ENCODE data around the gene RAB3IL1. TPM values are rescaled to one million over a fixed set of nuclear protein-coding genes. Genes with fewer than 3 reads are reported as not detected.

Gene RAB3IL1
- polyA plus RNA-seq, 4 donors: 18.8 to 28.5 (median 23.5) TPM

DNA sequence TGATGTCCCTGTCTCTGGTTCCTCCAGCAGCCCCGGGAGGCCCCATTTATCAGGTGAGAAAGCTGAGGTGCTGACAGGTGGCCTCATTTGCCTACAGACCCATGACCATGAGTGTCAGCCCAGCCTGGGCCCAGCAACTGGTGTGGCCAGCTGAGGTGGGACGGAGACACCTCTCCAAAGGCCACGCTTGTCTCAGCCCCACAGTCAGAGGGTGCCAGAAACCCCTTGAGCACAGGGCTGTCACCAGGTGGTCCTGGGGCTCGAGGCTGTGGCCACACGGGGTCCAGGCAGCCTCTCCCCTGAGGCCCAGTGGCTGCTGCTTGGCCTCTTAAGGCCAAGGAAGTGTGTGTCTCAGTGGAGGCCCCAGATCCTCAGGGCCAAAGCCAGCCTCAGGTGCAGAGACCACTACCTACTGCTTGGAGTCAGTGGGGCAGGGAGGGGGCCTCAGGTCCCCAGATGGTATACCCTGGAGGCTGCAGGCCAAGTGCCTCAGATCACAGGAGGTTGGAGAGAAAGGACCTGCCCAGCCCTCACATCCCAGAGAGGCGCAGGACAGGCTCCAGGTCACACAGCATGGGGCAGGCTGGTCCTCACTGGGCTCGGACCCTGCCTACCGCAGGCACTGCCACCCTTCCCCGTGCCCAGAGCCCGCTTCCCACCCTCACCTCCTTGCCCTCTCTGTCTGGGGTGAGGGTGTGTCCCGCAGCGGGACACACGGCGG, 11.4 kb downstream of the RAB3IL1 start:
- DNase-seq (ENCODE audit: low read depth in 4 of 4, low spot score in 2 of 4): no peak

DNA sequence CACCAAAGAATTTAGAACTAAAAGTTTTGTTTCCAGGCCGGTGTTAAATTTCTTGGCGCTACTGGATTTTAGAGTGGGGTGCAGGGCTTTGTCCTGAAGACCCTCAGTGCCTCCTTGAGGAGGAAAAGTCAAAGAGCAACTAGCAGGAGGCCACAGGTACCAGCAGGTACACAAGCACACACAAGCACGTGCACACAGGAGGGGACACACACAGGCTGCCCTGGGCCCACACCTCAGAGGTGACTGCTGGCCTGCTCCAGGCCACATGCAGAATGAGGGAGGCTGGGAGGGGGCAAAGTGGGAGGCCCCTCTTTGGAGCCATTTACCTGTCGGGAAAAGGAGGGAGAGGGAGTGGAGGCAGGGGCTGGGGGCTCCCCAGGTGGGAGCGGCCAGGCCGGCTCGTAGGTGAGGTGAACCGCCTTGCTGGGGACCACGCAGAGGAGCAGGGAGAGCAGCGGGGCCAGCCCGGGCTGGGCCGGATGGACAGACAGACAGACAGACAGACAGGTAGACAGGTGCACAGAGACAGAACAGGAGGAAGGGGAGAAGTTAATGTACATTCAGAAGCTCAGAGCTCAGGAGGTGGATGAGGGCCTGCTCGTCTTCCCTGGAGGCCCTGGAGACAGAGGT, 12.2 kb downstream of the RAB3IL1 start:
- no peak for DNase-seq (ENCODE audit: low read depth in 4 of 4, low spot score in 2 of 4)

DNA sequence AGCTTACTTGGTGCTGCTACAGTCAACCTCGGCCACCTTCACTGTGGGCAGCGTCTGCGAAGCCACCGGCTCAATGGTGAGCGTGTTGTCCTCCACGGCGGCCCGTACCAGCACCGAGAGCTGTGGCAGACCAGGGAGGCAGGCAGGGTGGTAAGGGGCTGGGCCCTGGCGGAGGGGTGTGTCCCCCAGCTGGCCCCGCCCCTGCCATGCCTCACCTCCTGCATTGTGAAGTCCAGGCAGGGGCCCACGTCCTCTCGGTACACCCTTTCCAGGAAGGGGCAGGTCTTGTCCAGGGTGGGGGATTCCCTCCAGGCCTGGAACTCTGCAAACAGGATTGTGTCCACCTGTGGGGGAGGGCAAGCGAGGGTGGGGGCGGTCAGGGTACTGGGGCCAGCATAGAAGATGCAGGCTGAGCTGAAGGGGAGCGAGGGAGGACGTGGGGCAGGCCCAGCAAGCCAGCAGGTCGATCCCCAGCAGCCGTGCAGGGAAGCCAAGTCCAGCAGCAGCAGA, 12.8 kb downstream of the RAB3IL1 start:
- no peak for DNase-seq (ENCODE audit: low read depth in 4 of 4, low spot score in 2 of 4)

DNA sequence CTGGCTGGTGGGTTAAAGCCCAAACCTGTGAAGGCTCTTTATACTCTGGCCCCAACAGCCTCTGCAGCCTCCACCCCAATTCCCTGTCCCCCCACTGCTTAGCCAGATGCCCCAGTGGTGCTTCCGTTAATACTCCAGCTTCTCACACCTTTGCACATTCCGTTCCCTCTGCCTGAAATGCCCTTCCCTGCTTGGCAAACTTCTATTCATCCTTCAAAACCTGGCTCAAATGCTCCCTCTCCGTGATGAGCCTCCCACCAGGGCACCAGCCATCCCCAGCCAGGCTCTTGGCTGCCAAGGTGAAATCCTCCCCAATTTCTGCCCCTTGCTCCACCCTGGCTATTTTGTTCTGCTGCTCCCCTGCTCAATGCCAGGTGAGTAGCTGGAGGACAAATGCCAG, 13.5 kb downstream of the RAB3IL1 start:
- no peak for DNase-seq (ENCODE audit: low read depth in 4 of 4, low spot score in 2 of 4)

DNA sequence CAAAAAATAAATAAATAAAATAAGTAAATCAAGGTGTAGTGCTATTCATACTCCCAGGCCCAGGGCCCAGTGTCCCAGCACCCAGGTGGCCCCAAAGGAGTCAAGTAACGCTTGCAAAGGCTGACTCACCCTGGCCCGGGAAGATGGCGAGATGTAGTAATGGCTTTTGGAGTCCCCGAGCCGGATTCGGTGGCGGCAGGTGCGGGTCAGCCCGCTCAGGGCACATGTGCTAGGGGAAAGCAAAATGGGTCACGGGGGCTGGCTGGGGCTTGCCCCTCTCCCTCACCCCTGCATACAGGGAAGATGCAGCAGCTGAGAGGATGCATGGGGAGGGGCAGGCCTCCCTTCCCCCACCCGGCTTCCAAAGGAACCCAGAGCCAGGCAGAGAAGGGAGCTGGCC, 15.1 kb downstream of the RAB3IL1 start:
- DNase-seq (ENCODE audit: low read depth in 4 of 4, low spot score in 2 of 4): no peak

DNA sequence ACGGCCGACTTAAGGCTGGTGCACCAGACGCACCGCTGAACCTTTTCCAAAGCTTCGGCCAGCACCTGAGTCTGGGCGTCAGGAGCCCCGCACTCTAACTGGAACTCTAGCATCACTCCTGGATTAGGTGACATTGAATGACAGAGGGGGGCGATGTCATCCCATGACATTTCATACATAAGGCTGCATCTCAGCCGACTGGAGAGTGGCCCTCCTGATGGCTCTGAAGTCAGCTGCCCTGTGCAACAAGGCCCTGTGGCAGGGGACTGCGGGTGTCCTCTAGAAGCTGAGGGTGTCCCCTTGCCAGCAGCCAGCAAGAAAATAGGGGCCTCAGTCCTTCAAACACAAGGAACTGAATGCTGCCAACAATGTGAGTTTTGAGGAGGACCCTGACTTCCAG, 16.0 kb downstream of the RAB3IL1 start:
- no peak for DNase-seq (ENCODE audit: low read depth in 4 of 4, low spot score in 2 of 4)

DNA sequence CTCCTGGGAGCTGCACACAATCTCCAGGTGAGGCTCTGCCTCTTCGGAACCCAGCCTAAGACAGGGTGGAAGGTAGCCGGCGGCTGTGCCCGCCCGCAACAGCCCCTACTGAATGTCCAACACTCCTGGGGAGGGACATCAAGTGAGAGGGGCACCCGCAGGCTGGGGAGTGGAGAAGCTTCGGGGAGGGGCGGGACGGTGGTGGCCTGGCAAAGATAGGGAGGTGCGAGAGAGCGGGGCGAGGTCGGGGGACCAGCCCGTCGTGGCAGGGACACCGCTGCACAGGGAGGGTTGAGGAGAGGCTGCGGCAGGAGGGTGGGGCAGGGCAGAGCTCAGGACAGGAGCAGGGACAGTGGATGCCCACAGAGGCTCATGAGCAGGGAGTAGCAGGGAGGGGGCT, 17.1 kb downstream of the RAB3IL1 start:
- no peak for DNase-seq (ENCODE audit: low read depth in 4 of 4, low spot score in 2 of 4)

DNA sequence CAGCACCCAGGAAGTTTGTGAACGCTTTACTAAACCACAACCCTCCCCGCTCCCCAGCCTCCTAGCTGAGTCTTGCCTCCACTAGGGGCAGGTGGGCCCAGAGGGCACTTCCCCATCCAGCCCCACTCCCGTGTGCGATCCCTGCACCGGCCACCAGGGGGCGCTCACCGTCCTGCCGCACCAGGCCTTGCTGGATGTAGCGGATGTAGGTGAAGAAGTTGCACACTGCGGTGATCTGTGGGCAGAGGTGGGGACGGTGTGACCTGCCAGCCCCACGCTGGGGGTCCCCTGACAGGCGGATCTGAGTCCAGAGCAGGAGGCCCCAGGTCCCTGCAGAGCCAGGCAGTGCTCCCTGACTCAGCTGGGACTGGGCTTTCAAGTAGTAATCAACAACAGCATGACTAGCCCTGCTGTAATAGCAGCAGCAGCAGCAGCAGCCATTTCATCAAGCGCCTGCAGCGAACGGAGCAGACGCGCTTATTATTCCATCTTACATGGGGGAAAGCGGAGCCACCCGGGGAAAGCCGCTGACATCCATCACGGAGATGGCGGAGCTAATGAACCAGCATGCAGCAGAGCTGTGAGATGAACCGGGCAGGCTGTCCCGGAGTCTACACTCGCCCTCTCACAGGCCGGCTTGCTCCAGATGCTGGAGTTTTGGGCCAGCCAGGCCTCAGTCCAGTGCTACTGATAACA, 18.1 kb downstream of the RAB3IL1 start:
- DNase-seq (ENCODE audit: low read depth in 4 of 4, low spot score in 2 of 4): no peak

DNA sequence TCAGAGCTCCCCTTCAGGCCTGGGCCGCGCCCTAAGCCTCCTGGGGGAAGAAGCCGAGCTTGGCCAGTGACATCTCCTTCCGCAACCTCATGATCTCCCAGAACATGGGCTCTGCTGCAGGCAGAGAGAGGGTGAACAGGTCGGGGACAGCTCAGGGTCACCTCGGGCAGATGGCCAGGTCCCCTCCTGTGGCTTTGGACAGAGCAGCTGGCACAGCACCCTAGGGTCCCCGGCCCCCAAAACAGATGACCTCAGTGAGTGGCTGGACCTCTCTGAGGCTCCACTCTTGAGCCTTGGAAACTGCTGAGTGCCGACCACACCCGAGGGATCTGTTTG, 19.2 kb downstream of the RAB3IL1 start:
- DNase-seq (ENCODE audit: low read depth in 4 of 4, low spot score in 2 of 4): no peak

DNA sequence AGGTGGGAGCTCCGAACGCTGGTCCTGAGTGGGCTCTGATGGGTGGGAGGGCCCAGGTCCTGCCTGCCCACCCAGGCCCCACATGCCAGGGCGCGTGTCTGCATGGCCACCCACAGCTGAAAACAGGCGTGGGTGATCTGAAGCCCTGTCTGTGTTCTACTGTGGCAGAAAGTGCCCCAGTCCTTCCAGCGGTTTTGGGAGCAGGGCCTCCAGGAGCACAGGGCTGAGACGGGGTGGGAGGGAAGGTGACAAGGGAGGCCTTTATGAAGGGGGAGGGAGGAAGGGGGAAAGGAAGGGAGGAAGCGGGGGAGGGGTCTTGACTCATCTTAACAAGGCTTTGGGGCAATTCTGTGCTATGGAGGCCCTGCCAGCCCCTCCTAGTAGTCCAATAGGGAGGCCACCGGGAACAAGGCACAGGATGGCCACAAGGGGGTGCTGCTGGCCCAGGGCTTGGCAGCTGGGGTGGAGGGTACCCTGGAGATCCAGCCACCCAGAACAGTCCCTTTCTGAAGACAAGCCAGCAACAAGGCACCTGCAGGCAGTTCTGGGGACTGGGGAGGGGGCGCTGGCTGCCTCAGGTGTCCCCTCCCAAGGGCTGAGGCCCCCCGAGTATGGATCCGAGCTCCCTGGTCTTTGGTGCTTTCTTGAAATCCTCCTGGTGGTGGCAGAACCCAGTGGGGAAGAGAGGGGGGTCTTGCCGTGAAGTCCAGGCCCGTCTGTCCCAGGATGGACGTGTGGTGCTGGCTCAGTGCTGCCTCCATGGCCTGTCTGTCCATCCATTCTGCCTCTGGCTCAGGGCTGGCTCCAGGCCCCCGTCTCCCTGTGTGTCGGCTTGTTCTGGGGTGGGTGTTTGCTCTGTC, 19.7 kb downstream of the RAB3IL1 start:
- no peak for DNase-seq (ENCODE audit: low read depth in 4 of 4, low spot score in 2 of 4)

DNA sequence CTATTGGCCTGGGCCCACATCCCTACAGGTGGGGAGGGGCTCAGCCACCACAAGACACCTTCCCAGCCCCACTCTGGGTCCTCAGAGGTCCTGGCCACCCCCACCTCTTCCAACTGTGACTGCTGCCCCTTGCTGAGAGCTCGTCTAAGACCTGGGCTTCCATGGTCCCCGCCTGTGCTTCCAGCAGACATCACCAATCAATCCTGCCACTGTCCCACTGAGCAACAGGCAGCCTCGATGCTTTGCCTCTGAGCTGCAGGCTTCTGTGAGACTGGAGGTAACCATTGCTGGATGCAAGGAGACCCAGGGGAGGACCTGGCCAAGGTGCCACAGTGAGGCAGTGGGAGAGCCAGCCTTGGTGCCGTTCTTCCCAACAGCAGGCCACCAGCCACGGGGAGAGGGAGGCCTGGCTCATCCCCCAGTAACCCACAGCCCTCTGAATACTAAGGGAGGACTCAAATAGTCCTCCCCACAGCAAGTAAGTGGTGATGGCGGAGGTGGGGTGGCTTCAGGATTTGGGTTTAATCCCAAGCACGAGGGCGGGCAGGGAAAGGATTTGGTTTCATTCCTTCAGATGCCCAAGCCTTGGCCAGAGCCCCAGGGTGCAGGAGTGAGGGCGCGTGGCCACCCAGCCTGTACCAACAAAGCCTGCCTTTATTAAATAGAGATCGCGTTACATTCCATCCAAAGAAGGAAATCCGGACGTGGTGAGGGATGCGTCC, 20.5 kb downstream of the RAB3IL1 start:
- DNase-seq (ENCODE audit: low read depth in 4 of 4, low spot score in 2 of 4): no peak

DNA sequence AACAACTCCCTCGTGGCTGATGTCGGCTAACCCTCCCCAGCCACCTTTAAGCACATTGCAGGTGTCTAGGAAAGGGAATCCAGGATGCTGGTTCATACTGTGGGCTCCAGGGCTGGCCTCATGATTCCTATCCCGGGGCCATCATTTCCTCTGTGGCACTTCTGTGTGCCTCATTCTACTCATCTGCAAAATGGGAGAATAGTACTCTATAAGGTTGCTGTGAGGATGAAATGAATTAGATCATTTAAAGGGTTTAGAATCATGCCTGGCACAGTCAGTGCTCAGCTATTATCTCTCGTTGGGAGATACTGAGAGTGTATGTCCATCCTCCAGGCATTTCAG, 21.7 kb downstream of the RAB3IL1 start:
- no peak for DNase-seq (ENCODE audit: low read depth in 4 of 4, low spot score in 2 of 4)

DNA sequence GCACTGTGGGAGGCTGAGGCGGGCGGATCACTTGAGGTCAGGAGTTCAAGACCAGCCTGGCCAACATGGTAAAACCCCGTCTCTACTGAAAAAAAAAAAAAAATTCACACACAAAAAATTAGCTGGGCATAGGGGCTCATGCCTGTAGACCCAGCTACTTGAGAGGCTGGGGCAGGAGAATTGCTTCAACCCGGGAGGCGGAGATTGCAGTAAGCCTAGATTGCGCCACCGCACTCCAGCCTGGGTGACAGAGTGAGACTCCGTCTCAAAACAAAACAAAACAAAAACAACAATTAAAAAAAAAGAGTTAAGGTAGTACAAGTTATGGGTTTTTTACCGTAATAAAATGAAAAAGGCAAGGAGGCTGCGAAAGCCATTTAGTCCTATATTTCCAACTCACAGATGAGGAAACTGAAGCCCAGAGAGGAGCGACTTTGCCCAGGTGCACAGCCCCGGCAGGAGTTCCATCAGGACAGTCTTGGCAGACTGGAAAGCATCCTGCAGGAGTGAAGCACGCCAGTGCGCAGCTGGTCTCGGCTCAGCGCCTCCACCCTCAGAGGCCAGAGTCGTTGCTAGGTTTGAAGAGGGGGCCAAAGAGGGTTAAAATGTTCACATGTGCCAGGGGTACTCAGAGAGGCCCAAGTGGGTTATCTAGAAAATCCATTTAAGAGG, 22.2 kb downstream of the RAB3IL1 start:
- DNase-seq (ENCODE audit: low read depth in 4 of 4, low spot score in 2 of 4): no peak

DNA sequence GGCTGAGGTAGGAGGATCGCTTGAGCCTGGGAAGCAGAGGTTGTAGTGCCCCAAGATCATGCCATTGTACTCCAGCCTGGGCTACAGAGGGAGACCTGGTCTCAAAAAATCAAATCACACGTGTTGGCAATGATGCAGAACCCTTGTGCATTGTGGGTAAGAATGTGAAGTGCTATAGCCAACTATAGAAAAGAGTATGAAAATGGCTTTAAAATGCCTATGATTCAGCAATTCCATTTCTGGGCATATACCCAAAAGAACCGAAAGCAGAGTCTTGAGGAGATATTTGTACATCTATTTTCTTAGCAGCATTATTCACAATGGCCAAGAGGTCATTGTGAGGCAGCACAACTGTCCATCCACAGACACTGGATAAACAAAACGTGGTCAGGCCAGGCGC, 23.4 kb downstream of the RAB3IL1 start:
- DNase-seq (ENCODE audit: low read depth in 4 of 4, low spot score in 2 of 4): no peak

DNA sequence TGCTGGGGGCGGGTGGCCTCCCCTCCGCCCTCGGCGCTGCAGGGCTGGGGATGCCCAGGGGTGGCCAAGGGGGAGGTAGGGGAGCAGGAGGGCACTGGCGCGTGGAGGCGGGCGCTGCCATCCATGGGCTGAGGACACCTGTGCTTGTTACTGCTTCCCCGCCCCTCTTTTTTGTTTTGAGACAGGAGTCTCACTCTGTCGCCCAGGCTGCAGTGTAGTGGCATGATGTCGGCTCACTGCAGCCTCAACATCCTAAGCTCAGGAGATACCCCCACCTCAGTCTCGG, 25.3 kb downstream of the RAB3IL1 start:
- no peak for DNase-seq (ENCODE audit: low read depth in 4 of 4, low spot score in 2 of 4)

DNA sequence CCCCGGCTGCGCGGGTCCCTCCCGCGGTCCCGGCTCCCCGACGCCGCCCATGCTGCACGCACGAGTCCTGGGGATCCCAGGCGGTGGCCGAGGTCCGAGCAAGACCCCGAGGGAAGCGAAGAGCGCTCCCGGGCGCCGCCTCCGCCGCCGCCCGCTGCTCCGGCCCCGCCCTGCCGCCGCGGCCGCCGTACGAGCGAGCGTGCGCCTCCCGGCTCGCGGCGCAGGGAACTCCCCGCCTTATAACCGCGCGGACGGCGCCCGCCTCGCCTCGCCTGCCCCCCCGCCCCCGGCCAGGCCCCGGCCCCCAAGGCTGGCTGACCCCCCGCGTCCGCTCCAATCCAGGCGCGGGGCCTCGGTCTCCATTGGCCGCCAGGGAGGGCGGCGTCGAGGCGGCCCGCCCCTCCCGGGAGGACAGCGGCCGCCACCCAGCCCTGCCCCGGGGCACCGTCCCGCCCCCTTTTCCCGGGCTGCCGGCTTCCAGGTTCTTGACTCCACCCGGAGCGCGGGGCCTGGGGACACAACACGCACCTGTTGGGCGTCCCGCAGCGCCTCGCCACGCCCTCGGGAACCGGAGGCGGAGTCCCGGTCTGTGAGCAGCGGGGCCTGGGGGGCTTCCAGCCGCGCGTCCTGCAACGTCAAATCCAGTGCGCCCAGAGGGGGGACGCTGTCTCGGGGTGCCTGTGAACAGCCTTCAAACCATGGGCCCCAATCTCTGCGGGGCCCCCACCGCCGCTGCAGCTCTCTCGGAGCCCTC, 25.9 kb downstream of the RAB3IL1 start, which contains the start of gene FADS3:
FADS3 (minus strand) TSS at position 215 of the 754 bp plus-strand sequence; CDS start at position 51, 164 bp downstream.
- DNase-seq (ENCODE audit: low read depth in 4 of 4, low spot score in 2 of 4): peak in 1 of 4 donors; percentile 49

DNA sequence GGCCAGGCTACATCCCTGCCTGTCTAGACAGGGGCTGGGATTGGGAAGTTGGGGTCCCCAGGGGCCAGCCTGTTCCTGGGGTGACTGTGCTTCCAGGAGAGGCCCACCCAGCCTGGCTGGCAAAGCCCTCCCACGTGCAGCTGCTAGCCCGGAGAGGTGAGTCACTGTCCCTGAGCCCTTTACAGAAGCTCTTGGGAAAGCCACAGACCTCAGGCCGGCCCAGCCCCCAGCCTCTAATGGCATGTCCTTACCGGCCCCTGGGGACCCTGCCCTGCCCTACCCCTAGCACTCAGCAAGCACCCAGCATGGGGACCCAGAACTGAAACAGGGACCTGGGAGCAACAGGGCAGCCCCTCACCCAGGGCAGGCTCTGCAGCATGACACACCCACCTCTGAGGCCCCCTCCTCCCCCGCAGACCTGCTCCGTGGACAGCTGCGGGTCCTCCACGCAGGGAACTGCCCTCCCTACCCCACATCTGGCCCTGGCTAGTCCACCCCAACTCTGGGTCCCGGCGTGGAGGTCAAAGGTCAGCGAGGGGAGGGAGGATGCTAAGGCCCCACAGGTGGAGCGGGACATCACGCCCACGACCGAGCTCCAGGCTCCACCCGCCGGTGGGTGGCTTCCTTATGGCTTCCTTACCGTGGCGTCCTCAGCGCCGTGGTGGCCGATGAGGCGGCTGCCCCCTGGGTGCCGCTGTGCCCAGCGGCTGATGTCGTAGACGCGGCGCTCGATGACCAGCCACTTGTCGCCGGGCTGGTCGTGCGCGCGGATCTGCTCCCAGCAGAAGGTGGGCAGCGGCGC, 26.6 kb downstream of the RAB3IL1 start:
- no peak for DNase-seq (ENCODE audit: low read depth in 4 of 4, low spot score in 2 of 4)

DNA sequence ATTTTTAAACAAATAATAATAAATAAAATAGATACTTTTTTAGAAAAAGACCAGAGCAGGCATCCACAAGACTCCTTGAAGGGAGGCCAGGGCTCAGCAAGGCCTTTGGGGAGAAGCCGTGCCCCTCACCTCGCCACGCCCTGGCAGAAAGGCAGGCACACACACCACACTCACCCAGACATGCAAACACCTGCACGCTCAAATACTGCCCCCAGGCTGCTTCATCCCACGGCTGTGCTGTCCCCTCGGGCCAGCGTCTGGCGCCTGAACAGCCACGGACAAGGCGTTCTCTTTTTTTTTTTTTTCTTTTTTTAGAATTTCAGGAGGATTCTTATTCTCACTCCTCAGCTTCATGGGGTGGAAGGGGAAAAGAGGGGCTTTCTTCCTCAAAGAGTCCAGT, 27.5 kb downstream of the RAB3IL1 start:
- no peak for DNase-seq (ENCODE audit: low read depth in 4 of 4, low spot score in 2 of 4)

Measured in left renal cortex interstitium (tissue), 4 donors.